ENCODE measurements around the gene CCDC97. TPM values are rescaled to one million over a fixed set of nuclear protein-coding genes. Genes with fewer than 3 reads are reported as not detected.

The CCDC97 gene
- total RNA-seq, 1 donor from 2014 or later = 31.9 TPM

GRCh38 chr19:41350735-41351338, 40.9 kb downstream of the CCDC97 start:
- peak overlapping the region; percentile 74 for H3K27ac ChIP-seq
- peaks cover 44% of the 10 kb centered on the region for H3K4me1 ChIP-seq
- peak overlapping the region; percentile 92 for H3K4me3 ChIP-seq
- H3K36me3 ChIP-seq = peaks cover 26% of the 10 kb centered on the region
- no peaks in the 10 kb centered on the region for H3K27me3 ChIP-seq
- no peak for DNase-seq
- H3K9me3 ChIP-seq = no peaks in the 10 kb centered on the region
- no peak for ATAC-seq
- intact Hi-C loops (cut with DNase I) = no loop called here
- no peak for TF ChIP-seq CTCF (IDR thresholded peaks at IDR 0.05)

GRCh38 chr19:41351339-41352245, 41.6 kb downstream of the CCDC97 start:
- DNase-seq = peak; percentile 88
- Histone ChIP-seq H3K27ac (peak overlapping the region; percentile 74), H3K36me3 (peaks cover 18% of the 10 kb centered on the region), H3K27me3 (no peaks in the 10 kb centered on the region), H3K4me3 (peak overlapping the region; percentile 92), H3K4me1 (peaks cover 47% of the 10 kb centered on the region), H3K9me3 (no peaks in the 10 kb centered on the region)
- intact Hi-C loops (cut with DNase I) = no loop called here
- ATAC-seq = peak; percentile 66
- TF ChIP-seq CTCF (IDR thresholded peaks at IDR 0.05) = no peak

- no peak for DNase-seq
- Histone ChIP-seq H3K9me3 (no peaks in the 10 kb centered on the region), H3K27me3 (no peaks in the 10 kb centered on the region), H3K27ac (peak overlapping the region; percentile 74), H3K36me3 (peaks cover 12% of the 10 kb centered on the region), H3K4me1 (peaks cover 47% of the 10 kb centered on the region), H3K4me3 (peak overlapping the region; percentile 92)
- intact Hi-C loops (cut with DNase I) = no loop called here
- ATAC-seq = no peak
- TF ChIP-seq CTCF (IDR thresholded peaks at IDR 0.05) = no peak
These were observed 42.3 kb downstream of the CCDC97 start for GRCh38 chr19:41352279-41352608.

- no peaks in the 10 kb centered on the region for H3K9me3 ChIP-seq
- ATAC-seq = peak; percentile 41
- peak overlapping the region; percentile 92 for H3K4me3 ChIP-seq
- peak; percentile 88 for DNase-seq
- intact Hi-C loops (cut with DNase I) = no loop called here
- TF ChIP-seq CTCF (IDR thresholded peaks at IDR 0.05) = peak; percentile 61
- H3K27me3 ChIP-seq = no peaks in the 10 kb centered on the region
- H3K4me1 ChIP-seq = peaks cover 47% of the 10 kb centered on the region
- peaks cover 6% of the 10 kb centered on the region for H3K36me3 ChIP-seq
- H3K27ac ChIP-seq = peak overlapping the region; percentile 74
These were observed 42.9 kb downstream of the CCDC97 start for GRCh38 chr19:41352609-41353465.

GRCh38 chr19:41353466-41354342, 43.7 kb downstream of the CCDC97 start, which contains the start of gene TGFB1:
Gene TGFB1 (minus strand): TSS chr19:41353922. CDS start chr19:41353044, 878 bp downstream.
- peaks cover 47% of the 10 kb centered on the region for H3K4me1 ChIP-seq
- H3K36me3 ChIP-seq = no peaks in the 10 kb centered on the region
- peak within 1 kb of the TSS; percentile 92 for H3K4me3 ChIP-seq
- H3K27ac ChIP-seq = peak within 1 kb of the TSS; percentile 74
- intact Hi-C loops (cut with DNase I) = no loop called here
- ATAC-seq (peak; percentile 88), DNase-seq (peak; percentile 94)
- peak; percentile 89 for TF ChIP-seq CTCF (IDR thresholded peaks at IDR 0.05)
- H3K9me3 ChIP-seq = no peaks in the 10 kb centered on the region
- no peaks in the 10 kb centered on the region for H3K27me3 ChIP-seq
